Measurements from ENCODE around the gene SLC34A3. TPM values are rescaled to one million over a fixed set of nuclear protein-coding genes. Genes with fewer than 3 reads are reported as not detected.
"Not testable (repeated sequence)": the region's sequence is repeated elsewhere in the genome, so short reads cannot be mapped to it uniquely, and the experiment has no call there.

Gene SLC34A3
- polyA plus RNA-seq, 3 donors = 2.8 to 6.0 (median 5.2) TPM

GRCh38 chr9:137240318-137240840 lies 9.7 kb downstream of the SLC34A3 start:
- peak in 1 of 3 donors; percentile 60 for DNase-seq (ENCODE audit: low read depth in 3 of 3, low spot score in 2 of 3)

GRCh38 chr9:137240841-137241489 lies 10.3 kb downstream of the SLC34A3 start, which contains the start of gene TUBB4B:
Gene TUBB4B, plus strand, starts transcription at chr9:137241287. Its CDS starts 74 bp downstream, at chr9:137241361.
- peak; percentile 97 to 99 (median 98) for DNase-seq (ENCODE audit: low read depth in 3 of 3, low spot score in 2 of 3)

DNA sequence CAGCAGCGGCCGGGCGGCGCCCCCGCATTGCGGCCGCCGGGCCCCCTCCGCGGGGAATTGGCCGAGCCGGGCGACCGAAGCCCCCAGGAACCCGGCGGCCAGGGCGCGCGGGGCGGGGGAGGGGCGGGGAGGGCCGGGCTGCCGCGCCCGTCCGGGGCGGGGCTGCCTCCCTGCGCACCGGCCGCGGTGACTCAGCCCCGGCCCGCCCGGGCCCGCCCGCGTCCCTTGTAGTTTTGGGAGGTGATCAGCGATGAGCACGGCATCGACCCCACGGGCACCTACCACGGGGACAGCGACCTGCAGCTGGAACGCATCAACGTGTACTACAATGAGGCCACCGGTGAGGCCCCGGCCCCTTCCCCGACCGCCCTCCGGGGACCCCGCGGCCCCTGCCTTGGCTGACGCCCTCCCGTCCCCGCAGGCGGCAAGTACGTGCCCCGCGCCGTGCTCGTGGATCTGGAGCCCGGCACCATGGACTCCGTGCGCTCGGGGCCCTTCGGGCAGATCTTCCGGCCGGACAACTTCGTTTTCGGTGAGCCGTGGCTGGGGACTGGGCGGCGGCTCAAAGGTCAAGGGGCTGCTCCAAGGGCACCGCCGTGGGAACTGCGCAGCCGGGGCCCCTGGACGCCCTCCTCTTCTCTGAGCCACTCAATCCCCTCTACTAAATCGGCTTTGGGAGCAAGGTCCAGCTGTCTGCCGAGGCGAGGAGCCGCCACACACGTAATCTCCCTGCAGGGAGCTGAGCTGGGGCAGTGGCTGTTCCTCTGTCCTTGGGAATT lies 11.0 kb downstream of the SLC34A3 start:
- no peak for DNase-seq (ENCODE audit: low read depth in 3 of 3, low spot score in 2 of 3)

DNA sequence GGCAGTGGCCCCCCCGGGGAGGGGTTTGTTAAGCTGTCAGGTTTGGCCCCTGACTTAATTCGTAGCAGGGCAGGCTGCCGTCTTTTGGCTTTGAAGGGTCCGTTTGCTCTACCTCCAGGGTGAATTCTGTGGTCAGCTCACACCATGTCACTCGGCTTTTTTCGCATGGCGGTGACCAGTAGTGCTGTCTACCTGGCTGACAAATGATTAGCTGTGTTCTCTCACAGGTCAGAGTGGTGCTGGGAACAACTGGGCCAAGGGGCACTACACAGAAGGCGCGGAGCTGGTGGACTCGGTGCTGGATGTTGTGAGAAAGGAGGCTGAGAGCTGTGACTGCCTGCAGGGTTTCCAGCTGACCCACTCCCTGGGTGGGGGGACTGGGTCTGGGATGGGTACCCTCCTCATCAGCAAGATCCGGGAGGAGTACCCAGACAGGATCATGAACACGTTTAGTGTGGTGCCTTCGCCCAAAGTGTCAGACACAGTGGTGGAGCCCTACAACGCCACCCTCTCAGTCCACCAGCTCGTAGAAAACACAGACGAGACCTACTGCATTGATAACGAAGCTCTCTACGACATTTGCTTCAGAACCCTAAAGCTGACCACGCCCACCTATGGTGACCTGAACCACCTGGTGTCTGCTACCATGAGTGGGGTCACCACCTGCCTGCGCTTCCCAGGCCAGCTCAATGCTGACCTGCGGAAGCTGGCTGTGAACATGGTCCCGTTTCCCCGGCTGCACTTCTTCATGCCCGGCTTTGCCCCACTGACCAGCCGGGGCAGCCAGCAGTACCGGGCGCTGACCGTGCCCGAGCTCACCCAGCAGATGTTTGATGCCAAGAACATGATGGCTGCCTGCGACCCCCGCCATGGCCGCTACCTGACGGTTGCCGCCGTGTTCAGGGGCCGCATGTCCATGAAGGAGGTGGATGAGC lies 11.8 kb downstream of the SLC34A3 start:
- DNase-seq (ENCODE audit: low read depth in 3 of 3, low spot score in 2 of 3) = no peak

- not testable (repeated sequence) for DNase-seq (ENCODE audit: low read depth in 3 of 3, low spot score in 2 of 3)
These were observed 12.5 kb downstream of the SLC34A3 start for GRCh38 chr9:137243266-137243625.

- DNase-seq (ENCODE audit: low read depth in 3 of 3, low spot score in 2 of 3) = no peak
These were observed 13.2 kb downstream of the SLC34A3 start for GRCh38 chr9:137243626-137244485.

- no peak for DNase-seq (ENCODE audit: low read depth in 3 of 3, low spot score in 2 of 3)
These were observed 14.1 kb downstream of the SLC34A3 start for GRCh38 chr9:137244486-137245449.

DNA sequence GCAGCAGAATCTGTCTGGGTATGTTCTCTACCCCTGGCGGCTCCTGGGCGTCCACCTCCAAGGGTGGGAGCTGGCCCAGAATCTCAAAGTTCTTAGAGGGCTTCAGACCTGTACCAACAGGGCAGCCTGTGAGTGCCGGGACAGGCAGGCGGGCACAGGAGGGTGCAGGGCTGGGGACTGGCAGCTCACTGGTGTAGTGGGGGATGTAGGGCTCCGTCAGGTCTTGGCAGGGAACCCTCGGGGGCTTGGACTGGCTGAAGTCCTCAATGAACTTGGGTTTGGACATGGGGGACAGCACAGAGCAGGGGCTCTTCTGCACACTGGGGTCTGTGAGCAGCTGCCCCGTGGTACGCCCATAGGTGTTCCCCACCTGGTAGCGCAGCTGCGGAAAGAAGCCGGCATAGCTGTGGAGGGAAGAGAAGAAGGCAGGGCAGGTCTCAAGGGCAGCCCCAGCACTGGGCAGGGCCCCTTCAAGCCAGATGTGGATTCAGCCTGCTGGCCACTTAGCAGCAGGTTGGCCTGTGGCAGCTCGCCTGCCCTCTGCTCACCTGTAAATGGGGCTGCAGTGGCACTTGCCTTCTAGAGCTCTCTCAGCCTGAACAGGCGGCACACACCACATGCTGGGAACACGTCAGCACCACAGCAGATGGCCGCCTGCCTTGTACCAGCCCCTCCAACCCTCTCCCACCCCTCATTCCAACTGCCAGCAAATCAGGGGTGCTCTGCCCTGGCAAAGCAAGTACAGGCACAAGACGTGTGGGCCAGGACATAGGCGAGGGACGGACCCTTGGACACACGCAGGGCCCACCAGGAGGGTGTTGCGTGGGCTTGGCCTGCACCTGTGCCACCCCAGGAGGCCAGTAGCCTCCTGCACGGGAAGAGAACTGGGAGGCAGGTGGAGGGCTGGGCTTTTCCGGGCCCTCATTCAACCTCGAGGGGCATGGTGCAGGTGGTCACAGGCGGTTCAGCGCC lies 15.0 kb downstream of the SLC34A3 start:
- no peak for DNase-seq (ENCODE audit: low read depth in 3 of 3, low spot score in 2 of 3)

- DNase-seq (ENCODE audit: low read depth in 3 of 3, low spot score in 2 of 3) = no peak
These were observed 16.6 kb downstream of the SLC34A3 start for GRCh38 chr9:137247135-137247915.

DNA sequence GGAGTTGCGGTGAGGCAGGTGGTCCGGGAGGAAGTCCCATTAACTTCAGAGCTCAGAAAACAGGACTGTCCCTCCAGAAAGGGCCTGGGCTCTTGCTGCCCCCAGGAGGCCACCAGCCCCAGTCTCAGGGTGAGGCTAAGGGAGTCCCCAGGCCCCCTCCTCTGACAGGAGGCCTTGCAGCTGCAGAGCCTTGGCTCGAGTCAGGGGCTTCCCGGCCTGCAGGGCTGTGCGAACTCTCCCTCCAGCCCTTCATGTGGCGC lies 17.1 kb downstream of the SLC34A3 start:
- DNase-seq (ENCODE audit: low read depth in 3 of 3, low spot score in 2 of 3) = no peak

DNA sequence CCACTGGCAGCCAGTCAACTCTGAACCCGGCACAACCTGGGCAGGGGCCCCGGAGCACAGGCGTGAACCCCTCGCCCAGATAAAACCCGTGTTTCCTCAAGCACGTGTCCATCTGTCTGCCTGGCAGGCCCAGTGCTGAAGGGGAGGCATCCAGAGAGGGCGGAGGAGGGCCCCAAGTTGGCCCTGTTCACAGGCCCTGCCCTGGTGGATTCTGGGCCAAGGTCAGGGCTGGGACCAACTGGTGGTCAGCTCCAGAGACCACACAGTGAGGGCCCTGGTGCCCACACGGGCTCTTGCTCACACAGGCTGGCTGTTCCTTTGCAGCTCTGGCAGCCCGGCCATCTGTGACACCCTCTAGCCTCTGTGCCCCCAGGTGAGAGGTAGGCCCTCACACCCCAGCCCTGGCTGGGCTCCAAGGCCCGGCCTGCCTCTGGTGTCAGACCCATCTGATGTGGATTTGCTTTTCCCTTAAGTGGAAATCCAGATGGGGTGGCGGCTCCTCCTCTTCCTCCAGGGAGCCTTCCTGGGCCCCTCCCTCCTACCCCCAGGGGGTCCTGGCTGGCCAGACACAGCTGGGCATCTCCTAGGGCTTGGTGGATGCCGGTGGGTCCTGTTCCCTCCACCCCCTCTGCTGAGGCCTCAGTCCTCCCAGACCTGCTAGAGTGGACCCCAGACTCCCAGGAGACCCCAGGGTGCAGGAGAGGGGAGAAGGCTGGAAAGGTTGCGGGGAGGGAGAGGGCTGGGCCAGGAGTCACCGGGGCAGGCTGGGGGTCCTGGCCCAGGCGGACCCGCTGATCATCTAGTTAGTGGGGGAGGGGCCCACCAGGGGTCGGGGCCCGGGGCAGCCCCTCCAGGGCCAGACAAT lies 19.9 kb downstream of the SLC34A3 start:
- no peak for DNase-seq (ENCODE audit: low read depth in 3 of 3, low spot score in 2 of 3)

DNA sequence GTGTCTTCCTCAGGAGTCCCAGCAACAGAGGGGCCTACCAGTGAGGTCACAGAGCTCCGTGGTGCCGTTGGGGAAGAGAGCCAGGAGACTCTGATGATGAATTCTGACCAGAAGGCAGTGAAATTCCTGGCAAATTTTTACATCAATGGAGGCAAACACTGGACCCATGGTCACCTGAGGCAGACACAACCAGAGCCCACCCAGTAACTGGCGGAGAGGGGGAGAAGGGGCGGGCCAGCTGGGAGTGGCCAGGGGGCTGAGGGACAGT lies 20.4 kb downstream of the SLC34A3 start, which contains the start of gene STPG3:
STPG3 (plus strand) TSS at position 93 of the 268 bp plus-strand sequence; CDS start at position 94, 1 bp downstream.
- DNase-seq (ENCODE audit: low read depth in 3 of 3, low spot score in 2 of 3) = no peak

DNA sequence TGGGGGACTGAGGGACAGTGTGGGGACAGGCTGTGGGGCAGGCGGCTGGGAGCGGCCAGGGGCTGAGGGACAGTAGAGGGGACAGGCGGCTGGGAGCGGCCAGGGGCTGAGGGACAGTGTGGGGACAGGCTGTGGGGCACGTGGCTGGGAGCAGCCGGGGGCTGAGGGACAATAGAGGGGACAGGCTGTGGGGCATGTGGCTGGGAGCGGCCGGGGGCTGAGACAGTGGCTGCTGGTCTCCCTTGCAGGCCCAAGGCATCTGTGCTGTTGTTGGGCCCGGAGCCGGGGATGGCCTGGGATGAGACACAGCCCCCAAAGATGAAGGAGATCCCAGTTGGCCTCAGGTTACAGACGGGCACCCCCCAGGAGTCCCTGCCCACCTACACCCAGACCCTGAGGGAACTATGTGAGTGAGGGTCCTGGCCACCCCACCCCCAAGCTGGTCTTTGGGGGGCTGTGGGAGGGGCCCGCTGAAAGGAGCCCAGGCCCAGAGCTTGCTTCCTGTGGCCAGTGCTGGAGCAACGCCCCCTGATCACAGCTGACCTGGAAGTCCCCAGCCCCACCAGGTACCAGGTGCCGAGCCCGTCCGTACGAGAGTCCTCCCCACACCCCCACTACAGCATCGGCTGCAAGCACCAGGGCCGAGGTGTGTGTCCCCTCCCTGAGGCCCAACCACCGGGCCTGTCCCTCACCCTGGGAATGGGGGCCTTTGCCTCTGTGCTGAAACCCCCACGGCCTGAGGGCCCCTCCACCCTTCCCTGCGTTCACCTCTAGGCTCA lies 21.0 kb downstream of the SLC34A3 start:
- no peak for DNase-seq (ENCODE audit: low read depth in 3 of 3, low spot score in 2 of 3)

- DNase-seq (ENCODE audit: low read depth in 3 of 3, low spot score in 2 of 3) = no peak
These were observed 22.1 kb downstream of the SLC34A3 start for GRCh38 chr9:137252555-137253506.

All from right renal cortex interstitium (tissue), 3 donors.